NCI-H2227 (cell line): ENCODE data around the gene TCEA2.
A peak's percentile ranks its signal among the peaks of the same experiment; 100 is the strongest.
"Not testable (repeated sequence)": the region's sequence is repeated elsewhere in the genome, so short reads cannot be mapped to it uniquely, and the experiment has no call there.

ENCODE experiments used
- DNase-seq: peaks from one replicate; lab custom pipeline; 2025; ENCODE audit not compliant: unreplicated experiment; lab: John Stamatoyannopoulos, UW

The TCEA2 gene

GRCh38 chr20:64105846-64106434, 42.9 kb downstream of the TCEA2 start:
- DNase-seq = no peak

- DNase-seq = no peak
Measured at GRCh38 chr20:64106435-64106961, 43.5 kb downstream of the TCEA2 start.

GRCh38 chr20:64106981-64107735, 44.2 kb downstream of the TCEA2 start, which contains the start of gene NPBWR2:
NPBWR2 (minus strand) TSS chr20:64107565; CDS start chr20:64106831, 734 bp downstream.
- no peak for DNase-seq

GRCh38 chr20:64107736-64108457, 44.9 kb downstream of the TCEA2 start:
- DNase-seq = no peak

GRCh38 chr20:64108731-64109681, 46.0 kb downstream of the TCEA2 start:
- DNase-seq = no peak

GRCh38 chr20:64109831-64110391, 46.9 kb downstream of the TCEA2 start:
- DNase-seq = no peak

GRCh38 chr20:64110411-64111068, 47.5 kb downstream of the TCEA2 start:
- DNase-seq = no peak

GRCh38 chr20:64111841-64112641, 49.0 kb downstream of the TCEA2 start:
- DNase-seq = no peak

- DNase-seq = no peak
Measured at GRCh38 chr20:64112691-64113443, 49.9 kb downstream of the TCEA2 start.

GRCh38 chr20:64113444-64113775, 50.4 kb downstream of the TCEA2 start:
- DNase-seq = no peak

GRCh38 chr20:64113796-64114355, 50.9 kb downstream of the TCEA2 start:
- DNase-seq = no peak

GRCh38 chr20:64114356-64114971, 51.5 kb downstream of the TCEA2 start:
- no peak for DNase-seq

- DNase-seq = peak; percentile 59
Measured at GRCh38 chr20:64115171-64115911, 52.3 kb downstream of the TCEA2 start.

- no peak for DNase-seq
Measured at GRCh38 chr20:64116016-64116415, 53.0 kb downstream of the TCEA2 start.

GRCh38 chr20:64116541-64117431, 53.8 kb downstream of the TCEA2 start:
- DNase-seq = no peak

- DNase-seq = not testable (repeated sequence)
Measured at GRCh38 chr20:64117432-64117777, 54.4 kb downstream of the TCEA2 start.
